H1 (cell line): ENCODE measurements around the gene ENSA. TPM values are rescaled to one million over a fixed set of nuclear protein-coding genes. Genes with fewer than 3 reads are reported as not detected.

ENCODE experiments used
- polyA plus RNA-seq, 7 experiments: library from polyadenylated mRNA; depleted of rRNA in 3 of 7; stranded (reverse) in 5 of 7; unstranded in 2 of 7; fragments of >200 nt in 5 of 7; fragments of 200-250 nt in 2 of 7; gene quantifications; 1 replicate in 5 of 7; 2 replicates in 1 of 7; 4 replicates in 1 of 7; pipeline versions ENCODE4 v1.2.1 to v1.2.3, GENCODE V29; 2011 to 2013; ENCODE audit warnings: missing spikeins in 2 of 7, mixed read lengths in 2 of 7
- total RNA-seq: library from RNA; stranded (reverse); fragmentation: NEBNext Ultra II Directional; extraction: Animal tissue kit (Norgen Biotek cat#: 25700); gene quantifications from 2 replicates; pipeline ENCODE4 v1.2.1, GENCODE V29; 2021
- TF ChIP-seq, protein P1 (sequence below), 3 experiments: IDR thresholded peaks; 1 replicate in 2 of 3; 2 replicates in 1 of 3; pipeline versions ENCODE4 v1.5.1 to v1.6.1; 2011; ENCODE audit warnings: low read length in 3 of 3, mild to moderate bottlenecking in 3 of 3, inconsistent platforms in 2 of 3, low read depth in 1 of 3, moderate library complexity in 1 of 3; ENCODE audit not compliant: insufficient read depth in 1 of 3; ENCODE audit errors: control extremely low read depth in 1 of 3

ENSA gene
- total and polyA plus RNA-seq, 2 of the 8 experiments (the other 6 are each of a cell fraction or from before 2014, with no cell fraction given): 48.2 to 229 TPM

DNA sequence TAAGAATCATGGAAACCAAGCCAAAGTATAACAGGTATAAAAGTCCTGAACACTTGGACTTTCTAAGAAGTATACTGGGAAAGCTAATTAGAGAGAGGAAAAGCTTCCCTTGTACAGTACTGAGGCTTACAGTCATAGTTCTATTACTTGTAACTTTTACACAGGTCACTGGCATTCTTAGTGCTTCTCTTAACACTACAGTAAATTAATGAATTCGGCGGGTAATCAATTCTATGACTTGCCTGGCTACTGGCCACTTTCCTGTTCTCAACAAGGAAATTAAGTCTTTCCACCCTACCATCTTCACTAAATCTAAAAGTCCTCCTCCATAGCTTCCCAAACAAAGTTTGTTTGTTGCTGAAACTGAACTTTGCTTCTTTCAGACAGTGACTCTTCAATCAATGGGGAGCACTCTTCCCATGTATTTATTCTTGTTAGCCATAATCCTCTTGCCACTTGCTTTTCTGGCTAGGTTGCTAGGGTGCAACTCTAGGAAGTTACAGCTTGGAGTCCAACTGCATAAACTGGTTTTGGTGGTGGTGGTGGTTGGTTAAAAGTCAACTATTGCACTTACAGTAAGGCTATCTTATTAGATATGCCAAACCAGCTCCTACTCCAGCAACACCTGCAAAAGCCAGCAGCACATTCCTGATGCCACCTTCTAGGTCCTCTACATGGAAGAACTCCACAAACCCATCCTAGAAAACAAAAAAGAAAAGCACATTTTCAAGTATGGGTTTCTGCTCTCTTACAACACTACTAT lies 52.4 kb downstream of the ENSA start (continued):
- TF ChIP-seq, protein P1, sequence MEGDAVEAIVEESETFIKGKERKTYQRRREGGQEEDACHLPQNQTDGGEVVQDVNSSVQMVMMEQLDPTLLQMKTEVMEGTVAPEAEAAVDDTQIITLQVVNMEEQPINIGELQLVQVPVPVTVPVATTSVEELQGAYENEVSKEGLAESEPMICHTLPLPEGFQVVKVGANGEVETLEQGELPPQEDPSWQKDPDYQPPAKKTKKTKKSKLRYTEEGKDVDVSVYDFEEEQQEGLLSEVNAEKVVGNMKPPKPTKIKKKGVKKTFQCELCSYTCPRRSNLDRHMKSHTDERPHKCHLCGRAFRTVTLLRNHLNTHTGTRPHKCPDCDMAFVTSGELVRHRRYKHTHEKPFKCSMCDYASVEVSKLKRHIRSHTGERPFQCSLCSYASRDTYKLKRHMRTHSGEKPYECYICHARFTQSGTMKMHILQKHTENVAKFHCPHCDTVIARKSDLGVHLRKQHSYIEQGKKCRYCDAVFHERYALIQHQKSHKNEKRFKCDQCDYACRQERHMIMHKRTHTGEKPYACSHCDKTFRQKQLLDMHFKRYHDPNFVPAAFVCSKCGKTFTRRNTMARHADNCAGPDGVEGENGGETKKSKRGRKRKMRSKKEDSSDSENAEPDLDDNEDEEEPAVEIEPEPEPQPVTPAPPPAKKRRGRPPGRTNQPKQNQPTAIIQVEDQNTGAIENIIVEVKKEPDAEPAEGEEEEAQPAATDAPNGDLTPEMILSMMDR (IDR thresholded peaks at IDR 0.05; ENCODE audit: control extremely low read depth in 1 of 3, insufficient read depth in 1 of 3, low read depth in 1 of 3, low read length in 3 of 3): no peak
- TF ChIP-seq, all 59 proteins: peak for 3
